MV-4-11 (cell line): Measurements from ENCODE around the gene ARHGEF1.
A peak's percentile ranks its signal among the peaks of the same experiment; 100 is the strongest.

ENCODE experiments used
- DNase-seq: peaks from one replicate; lab custom pipeline; 2025; lab: John Stamatoyannopoulos, UW

Gene ARHGEF1

DNA sequence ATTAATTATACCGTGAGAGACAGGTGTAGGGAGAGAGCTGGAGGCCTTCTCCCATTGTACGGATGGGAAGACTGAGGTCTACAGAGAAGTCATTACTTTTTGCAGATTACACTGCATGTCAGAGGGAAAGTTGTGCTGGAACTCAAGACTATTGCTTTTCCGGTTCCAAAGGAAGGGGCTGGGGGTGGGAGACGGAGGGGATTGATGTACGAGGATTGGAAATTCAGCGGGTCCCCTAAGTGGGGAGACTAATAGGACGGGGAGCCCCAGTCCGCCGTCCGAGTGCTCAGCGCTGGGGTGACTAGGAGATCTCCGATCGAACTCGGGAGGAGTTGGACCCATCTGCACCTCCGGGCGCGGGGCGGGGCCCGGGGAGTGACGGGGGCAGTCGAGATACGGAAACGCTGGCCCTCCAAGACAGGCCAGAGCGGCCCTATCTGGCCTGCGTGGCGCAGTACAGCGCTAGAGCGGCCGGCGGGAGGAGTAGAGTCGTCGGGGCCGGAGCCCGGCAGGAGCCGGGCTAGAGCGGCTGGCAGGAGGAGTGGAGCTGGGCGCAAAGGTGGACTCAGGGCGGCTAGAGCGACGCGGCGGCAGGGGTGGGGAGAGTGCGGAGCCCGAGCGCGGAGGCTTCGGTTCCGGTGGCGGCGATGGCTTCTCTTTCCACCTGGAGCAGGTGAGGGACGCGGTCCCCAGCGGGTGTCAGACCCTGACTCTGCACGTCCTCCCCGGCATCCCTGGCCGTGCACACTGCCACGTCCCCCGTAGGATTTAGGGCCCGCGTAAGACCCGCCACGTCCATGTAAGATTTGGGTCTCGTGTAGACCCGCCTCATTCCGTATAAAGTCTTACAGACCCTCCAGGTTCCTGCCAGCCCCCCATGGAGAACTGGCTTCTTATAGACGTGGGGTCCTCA, 1.1 kb downstream of the ARHGEF1 start:
- DNase-seq, result peak; percentile 98

DNA sequence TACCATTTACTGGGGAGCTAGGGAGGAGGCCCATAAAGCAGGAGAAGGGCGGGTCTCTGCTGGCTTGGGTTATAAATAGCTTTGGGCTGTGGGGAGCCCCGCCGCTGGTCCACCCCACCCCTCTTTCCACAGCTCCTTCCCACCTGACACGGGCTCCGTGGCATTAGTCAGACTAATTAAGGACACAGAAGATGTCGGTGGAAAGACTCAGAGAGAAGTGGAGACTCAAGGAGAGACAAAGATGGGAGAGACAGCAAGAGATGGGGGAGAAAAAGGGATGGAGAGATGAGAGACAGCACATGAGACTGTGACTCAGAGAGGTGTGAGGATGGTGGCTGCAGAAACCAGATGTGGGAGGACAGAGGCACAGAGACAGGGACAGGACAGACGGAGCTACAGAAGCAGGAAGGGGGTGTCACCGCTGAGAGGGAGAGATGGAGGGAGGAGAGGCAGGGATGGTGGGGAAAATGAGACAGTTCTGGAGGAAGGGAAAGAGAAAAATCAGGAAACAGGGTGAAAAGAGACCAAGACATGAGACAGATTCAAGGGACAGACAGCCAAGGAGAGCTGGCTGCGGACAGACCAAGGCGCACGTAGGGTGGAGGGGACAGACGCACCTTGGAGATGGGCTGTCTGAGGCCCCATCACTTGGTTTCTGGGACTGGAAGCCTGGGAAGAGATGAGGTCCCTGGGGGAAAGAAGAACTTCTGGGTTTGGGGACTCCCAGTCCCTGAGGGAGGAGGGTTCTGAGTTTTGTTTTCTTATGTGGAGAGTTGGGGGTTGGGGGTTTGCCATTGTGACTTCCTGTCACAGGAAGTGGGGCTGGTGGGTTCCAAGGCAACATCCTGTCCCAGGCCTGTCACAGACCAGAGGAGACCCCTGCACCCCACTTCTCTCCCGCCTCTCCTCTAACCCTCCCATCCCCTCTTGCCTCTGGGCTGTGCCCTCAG, 4.1 kb downstream of the ARHGEF1 start:
- DNase-seq, result no peak

DNA sequence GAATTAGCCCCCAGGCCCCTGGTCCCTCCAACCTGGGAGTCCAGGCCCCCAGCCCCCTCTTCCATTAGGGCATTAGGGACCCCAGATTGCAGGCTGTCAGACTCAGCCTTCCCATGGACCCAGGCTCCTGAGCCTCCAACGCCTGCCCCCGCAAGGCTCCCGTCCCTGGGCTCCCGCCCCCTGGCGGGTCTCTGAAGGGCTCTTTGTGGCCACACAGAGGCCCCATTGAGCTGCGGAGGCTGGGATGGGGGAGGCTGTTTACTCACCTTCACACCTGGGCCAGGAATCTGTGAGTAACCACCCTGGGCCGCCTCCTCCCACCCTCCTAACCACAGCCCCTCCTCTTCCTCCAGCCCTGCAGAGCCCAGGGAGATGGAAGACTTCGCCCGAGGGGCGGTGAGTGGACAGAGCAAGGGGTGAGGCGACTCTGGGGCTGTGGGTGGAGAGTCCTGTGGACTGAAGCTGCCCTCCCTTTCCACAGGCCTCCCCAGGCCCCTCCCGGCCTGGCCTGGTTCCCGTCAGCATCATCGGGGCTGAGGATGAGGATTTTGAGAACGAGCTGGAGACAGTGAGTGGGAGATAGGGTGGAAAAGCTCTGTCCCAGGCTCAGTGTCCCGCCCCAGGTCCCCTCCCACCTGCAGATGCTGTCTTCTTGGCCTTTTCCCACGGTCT, 4.9 kb downstream of the ARHGEF1 start:
- no peak for DNase-seq

DNA sequence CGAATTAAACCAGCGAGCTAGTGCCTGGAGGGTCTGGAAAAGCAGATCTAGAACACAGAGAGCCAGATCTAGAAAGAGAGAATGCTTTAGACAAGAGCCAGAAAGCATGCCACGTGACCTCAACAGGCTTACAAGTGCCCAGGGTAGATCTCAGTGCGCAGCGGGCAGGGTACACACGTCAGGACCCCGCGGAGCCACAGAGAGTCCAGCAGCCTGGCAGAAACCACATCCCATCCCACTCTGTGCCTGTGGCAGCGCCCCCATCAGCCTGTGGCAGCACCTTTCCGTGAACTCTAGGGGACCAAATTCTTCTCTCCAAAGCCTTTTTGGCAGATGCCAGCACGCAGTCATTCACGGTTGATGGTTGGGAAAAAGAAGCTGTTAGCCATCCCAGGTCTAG, 5.9 kb downstream of the ARHGEF1 start:
- no peak for DNase-seq

DNA sequence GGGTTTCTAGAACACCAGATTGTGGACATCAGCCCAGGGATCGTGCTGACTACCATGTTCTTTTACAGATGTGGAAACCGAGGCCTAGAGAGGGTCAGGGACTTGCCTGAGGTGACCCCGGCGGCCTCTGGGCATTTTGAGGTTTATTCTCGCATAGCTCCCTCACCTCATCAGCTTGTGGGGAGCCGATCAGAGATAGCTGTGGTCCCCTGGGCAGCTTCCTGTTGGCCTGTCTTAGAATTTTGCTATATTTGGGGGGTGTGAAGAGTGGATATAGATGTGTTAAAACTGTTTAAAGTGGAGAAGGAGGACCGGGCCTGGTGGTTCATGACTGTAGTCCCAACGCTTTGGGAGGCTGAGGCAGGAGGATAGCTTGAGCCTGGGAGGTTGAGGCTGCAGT, 6.9 kb downstream of the ARHGEF1 start:
- DNase-seq, result no peak

DNA sequence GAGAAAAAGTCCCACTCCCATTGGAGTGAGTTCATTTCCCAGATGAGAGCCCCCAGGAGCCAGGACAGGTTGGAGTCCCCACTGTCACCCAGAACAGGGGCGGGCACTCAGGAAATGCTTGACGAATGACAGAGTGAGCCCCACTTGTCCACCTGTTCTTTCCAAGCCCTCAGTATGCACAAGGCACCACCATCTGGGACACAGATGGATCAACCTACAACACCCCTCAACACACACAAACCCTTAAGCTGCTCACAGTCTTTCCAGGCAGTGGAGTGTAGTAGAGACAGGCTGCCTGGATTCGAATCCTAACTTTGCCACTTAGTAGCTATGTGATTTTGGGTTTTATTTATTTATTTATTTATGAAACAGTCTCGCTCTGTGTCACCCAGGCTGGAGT, 8.0 kb downstream of the ARHGEF1 start:
- no peak for DNase-seq

DNA sequence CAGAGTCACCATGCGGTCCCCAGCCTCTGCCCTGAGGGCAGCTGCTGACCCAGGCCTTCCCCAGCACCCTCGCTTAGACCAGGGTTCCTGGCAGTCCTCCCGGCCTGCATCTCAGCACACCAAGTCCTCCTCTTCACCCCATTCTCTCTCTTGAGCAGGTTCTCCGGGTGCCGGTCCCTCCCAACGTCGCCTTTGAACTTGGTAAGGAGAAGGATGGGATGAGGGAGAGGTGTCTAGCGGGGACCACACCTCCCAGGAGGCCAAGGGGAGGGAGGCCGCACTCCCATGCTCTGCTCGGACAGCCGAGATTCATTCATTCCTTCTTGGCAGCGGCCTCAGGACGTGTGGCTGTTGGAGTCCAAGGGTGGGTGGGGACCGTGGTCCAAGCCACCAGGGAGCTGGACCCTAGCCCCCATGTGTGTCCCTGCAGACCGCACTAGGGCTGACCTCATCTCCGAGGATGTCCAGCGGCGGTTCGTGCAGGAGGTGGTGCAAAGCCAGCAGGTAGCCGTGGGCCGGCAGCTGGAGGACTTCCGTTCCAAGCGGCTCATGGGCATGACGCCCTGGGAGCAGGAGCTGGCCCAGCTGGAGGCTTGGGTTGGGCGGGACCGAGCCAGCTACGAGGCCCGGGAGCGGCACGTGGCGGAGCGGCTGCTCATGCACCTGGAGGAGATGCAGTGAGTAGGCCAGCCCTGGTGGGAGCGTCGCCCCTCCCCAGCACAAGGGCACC, 9.4 kb downstream of the ARHGEF1 start:
- DNase-seq, result no peak

DNA sequence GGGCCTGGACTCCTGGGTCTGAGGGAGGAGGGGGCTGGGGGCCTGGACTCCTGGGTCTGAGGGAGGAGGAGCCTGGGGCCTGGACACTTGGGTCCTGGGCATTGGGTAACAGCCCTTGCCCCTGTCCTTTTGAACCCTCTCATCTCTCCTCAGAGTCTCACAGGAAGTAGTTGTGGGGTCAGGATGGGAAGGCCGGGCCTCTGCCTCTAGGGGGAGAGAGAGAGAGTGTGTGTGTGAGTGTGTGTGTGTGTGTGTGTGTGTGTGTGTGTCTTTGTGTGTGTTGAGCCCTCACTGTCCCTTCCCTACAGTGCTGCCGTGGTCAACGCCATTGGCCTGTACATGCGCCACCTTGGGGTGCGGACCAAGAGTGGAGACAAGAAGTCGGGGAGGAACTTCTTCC, 10.9 kb downstream of the ARHGEF1 start:
- peak; percentile 68 for DNase-seq

DNA sequence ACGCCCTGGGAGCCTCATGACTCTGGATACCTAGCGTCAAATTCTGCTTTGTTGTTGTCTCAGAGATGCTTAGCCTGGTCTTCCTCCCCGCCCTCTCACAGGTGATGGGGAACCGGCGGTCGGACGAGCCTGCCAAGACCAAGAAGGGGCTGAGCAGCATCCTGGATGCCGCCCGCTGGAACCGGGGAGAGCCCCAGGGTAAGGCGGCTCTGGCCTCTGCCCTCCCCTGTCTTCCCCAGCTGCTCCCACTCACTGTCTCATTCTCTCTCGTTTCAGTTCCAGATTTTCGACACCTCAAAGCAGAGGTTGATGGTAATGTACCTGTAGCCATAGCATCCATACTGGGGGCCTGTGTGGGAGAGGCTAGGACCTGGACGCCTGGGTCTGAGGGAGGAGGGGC, 11.4 kb downstream of the ARHGEF1 start:
- DNase-seq, result no peak

DNA sequence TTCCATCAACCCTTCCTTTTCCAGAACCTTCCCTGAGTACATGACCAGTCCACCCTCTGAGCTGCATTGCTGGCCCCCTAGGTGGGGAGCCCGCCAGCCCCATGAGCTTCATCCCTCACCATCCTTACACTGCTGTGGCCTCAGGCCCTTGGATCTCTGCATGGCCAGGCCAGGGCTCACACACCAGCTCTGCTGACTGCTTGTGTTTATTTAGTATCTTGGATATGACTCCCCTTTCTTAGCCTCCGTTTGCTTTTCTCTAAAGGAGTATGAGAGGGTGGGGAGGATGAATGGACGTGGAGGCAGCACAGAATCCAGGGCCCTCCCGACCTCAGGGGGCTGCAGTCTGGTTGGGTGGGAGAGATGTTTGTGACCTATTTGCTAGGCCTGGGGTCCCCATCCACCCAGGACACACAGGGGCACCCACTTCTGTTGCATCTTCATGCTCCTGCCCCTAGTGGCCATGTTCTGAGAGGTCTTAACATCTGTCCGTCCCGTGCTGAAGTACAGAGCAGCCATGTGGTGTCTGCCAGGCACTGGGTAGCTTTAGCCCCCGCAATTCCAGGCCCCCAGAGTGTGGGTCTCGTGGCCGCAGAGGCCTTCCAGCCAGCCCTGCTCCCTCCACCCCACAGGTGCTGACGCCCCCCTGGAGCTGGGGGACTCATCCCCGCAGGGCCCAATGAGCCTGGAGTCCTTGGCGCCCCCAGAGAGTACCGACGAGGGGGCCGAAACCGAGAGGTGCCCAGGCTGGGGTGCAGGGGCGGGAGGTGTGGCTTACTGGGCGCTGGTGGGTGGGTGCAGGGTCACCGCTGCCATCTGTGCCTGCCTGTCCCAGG, 13.0 kb downstream of the ARHGEF1 start:
- no peak for DNase-seq

DNA sequence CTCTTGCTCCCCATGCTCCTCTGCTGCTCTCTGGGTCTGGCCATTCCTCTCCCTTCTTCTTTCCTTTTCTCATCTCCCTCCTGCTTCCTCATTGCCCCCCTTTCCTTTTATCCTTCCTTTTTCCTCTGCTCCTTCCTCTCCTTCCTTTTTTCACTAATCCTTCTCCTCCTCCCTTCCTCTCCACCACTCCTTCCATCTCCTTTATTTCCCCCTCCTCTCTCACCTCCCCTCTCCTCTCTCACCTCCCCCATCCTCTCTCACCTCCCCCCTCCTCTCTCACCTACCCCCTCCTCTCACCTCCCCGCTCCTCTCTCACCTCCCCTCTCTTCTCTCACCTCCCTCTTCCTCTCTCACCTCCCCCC, 13.6 kb downstream of the ARHGEF1 start:
- no peak for DNase-seq

DNA sequence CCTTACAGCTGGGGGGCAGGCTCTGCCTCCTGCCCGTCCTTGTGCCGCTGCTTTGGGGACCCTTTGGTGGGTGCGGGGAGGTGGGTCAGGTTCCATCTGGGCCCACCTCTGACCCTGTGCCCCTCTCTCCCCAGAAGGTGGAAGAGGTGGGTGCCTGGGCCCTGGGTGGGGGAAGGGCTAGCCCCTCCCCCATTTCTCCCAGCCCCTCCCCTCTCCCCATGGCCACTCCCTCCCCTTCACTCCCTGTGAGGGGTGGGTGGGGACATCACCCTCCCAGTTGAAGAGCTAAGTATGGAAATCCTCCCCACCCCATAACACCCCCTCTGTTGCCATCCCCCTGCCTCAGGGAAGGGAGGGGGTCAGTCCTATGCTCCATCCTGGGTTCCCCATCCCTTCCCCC, 14.2 kb downstream of the ARHGEF1 start:
- DNase-seq, result no peak

DNA sequence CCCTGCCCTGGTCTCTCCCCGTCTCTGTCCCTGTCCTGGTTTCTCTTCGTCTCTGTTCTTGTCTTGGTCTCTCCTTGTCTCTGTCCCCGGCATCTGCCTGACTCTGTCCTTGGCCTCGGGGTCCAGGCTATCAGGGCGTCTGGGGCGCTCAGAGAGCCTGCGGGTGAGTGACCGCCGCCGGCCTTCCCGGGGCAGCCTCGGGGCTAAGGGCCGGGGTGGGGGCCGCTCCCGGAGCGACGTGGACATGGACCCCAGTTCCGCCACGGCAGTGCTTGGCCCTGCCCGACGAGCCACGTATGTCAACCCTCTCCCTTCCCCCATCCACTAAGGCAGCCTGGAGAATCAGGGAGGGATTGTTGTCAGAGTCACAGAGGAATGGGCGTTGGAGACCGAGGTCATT, 14.8 kb downstream of the ARHGEF1 start:
- DNase-seq, result no peak

DNA sequence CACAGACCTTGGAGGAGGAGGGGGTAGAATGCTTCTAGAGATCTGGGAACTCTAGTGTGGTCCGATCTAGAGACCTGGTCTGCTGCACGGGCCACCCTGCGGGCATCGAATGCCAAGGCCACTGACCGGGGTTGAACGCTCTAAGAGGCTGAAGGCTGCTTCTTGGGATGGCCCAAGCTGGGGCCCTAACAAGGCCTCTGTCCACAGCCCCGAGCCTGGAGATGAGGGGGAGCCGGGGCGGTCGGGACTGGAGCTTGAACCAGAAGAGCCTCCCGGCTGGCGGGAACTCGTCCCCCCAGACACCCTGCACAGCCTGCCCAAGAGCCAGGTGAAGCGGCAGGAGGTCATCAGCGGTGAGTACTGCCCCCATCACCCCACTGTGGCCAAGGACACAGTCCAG, 15.3 kb downstream of the ARHGEF1 start:
- no peak for DNase-seq

DNA sequence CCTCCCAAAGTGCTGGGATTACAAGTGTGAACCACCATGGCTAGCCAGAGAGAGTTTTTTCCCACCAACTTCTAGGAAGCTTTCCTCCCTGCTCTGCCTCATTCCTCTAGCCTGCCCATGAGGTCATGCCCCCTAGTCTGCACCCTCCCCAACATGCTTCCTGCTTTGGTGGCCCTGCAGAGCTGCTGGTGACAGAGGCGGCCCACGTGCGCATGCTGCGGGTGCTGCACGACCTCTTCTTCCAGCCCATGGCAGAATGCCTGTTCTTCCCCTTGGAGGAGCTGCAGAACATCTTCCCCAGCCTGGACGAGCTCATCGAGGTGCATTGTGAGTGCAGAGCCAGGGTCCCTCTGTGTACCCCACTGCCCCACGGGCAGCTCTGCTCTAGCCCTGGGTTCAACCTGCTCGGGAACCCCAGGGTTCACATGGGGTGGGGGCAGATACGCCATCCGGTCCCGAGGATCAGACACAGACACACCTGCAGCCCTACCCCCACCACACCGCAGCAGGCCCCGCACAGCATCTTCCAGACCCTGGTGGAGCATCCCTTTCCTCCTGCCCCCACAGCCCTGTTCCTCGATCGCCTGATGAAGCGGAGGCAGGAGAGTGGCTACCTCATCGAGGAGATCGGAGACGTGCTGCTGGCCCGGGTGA, 18.9 kb downstream of the ARHGEF1 start:
- DNase-seq, result no peak

DNA sequence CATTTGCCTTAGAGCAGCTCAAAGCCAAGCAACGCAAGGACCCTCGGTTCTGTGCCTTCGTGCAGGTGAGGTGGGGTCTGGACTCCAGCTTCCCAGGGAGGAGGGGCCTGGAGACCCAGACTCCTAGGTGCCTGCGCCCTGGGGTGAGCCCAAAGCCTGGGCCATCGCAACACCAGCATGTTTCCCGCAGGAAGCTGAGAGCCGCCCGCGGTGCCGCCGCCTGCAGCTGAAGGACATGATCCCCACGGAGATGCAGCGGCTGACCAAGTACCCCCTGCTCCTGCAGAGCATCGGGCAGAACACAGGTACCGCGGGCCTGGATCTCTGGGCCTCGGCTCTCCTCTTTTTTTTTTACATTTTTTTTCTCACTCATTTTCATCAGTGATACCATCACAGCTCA, 19.6 kb downstream of the ARHGEF1 start:
- no peak for DNase-seq

DNA sequence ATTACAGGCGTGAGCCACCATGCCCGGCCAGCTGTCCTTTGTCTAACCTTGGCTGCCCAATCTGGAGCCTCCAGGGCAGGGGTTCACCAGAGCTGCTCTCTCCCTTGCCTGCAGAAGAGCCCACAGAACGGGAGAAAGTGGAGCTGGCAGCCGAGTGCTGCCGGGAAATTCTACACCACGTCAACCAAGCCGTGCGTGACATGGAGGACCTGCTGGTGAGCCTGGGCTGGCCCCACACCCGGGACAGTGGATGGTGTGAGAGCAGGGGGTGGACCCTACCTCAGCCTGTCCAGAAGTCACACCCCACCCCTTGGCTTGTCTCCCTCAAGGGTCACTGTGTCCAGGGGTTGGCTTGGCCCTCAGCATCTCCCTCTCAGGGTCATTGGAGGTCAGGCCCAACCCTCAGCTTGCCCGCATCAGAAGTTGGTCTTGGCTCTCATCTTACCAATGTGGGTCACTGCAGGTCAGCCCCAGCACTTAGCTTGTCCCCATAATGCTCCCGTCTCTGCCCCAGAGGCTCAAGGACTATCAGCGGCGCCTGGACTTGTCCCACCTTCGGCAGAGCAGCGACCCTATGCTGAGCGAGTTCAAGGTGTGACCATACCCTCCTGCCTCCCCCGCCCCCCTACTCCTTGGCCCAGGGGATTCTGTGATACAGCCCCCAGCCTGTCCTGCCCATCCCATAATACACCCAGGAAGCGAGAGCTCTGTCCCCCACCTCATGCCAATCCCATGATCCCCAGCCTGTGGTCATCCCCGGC, 20.4 kb downstream of the ARHGEF1 start:
- DNase-seq, result no peak

DNA sequence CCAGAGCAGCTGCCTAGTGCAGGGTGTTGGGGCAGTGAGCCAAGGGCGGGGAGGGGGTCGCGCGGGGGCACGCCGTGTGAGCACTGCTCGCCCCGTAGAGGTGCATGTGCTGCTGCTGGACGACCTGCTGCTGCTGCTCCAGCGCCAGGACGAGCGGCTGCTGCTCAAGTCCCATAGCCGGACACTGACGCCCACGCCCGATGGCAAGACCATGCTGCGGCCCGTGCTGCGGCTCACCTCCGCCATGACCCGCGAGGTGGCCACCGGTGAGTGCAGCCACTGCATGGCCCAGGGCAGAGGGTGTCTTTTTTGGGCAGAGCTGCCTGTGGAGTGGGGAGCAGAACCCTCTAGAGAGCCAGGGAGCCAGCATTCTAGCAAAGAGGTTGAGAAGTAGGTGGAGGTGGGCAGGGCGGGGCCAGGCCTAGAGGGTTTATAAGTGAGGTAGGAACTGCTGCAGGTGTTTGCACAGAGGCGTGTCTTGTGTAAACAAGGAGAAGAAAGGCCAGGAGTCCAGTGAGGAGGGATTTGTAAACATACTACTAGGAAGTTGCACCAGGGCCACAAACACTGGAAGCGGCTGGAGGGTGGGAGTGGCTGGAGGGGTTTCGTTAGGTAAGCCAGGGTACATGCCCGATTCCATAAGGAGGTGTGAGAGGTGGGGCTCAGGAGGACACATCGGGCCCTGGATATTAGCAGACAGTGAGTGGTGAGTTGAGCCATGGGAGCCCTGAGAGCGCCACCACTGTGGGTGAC, 21.3 kb downstream of the ARHGEF1 start:
- DNase-seq, result no peak
